H7 (cell line): Measurements from ENCODE around the gene ARHGEF12. TPM values are rescaled to one million over a fixed set of nuclear protein-coding genes. Genes with fewer than 3 reads are reported as not detected.

Experiments
- DNase-seq: peaks from one replicate; pipeline ENCODE4 v3.0.0; 2012
- H3K27me3 ChIP-seq: 2 replicates; pipeline ENCODE4 v1.6.0; 2011; ENCODE audit warnings: mild to moderate bottlenecking, low read length; ENCODE audit not compliant: control insufficient read depth, insufficient read depth
- H3K36me3 ChIP-seq: replicated peaks from 2 replicates; pipeline ENCODE4 v1.5.1; 2011; ENCODE audit warnings: low read length; ENCODE audit not compliant: control insufficient read depth, insufficient read depth
- H3K4me3 ChIP-seq: 2 replicates; pipeline ENCODE4 v1.5.1; 2011; ENCODE audit warnings: low read depth, mild to moderate bottlenecking, control low read depth, low read length, moderate library complexity; ENCODE audit not compliant: insufficient read depth
- total RNA-seq: library from RNA; depleted of rRNA; stranded (reverse); fragments of >200 nt; shearing (Covaris generic); gene quantifications from 2 replicates; pipeline ENCODE4 v1.2.3, GENCODE V29; 2014

Gene ARHGEF12
- total RNA-seq, 1 experiment from 2014 or later, result 19.2 TPM

GRCh38 chr11:120509346-120510053 lies 173.3 kb downstream of the ARHGEF12 start:
- no peaks in the 10 kb centered on the region for H3K36me3 ChIP-seq
- no peak overlapping the region for H3K4me3 ChIP-seq
- no peak for DNase-seq
- H3K27me3 ChIP-seq, result peaks cover 8% of the 10 kb centered on the region

- Histone ChIP-seq H3K27me3 (peaks cover 8% of the 10 kb centered on the region), H3K36me3 (no peaks in the 10 kb centered on the region), H3K4me3 (no peak overlapping the region)
- DNase-seq, result peak; percentile 41
These were observed 174.3 kb downstream of the ARHGEF12 start for GRCh38 chr11:120510406-120511115.

DNA sequence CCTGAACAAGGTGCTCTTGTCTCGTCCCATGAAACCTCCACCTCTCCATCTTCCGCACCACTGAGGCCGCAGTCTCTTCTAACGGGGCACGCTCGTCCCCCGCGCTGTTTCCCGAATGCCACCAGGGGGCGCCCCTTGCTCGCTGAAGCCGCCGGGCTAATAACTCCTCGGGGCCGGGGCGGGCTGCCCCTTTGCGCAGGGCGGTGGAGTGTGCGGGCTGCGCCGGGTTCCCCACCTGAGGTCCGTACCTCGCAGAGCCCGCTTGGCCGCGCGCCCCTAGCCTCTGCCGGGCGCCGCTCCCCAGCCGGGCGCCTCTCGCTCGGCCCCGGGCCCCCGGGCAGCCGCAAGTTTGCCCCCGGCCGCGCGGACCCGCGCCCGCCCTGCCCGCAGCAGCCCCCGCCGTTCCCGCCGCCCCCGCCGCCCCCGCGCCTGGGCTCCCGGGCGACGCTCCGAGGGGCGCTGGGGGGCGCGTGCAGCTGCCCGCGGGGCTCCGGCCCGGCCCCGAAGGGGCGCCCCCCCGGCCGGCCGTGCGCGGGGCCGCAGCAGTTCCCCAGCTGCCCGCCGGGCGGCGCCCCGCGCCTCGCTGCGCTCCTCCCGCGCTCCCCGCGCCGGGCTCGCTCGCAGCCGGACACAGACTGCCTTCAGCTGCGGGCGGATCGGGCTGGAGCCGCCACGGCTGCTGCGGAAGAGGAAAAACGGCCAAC lies 175.1 kb downstream of the ARHGEF12 start, which contains the start of gene GRIK4:
Gene GRIK4 (plus strand): TSS at position 633 of the 704 bp plus-strand sequence. CDS start 148,571 bp downstream, outside the sequence.
- Histone ChIP-seq H3K4me3 (peak within 1 kb of the TSS; percentile 43), H3K27me3 (peaks cover 8% of the 10 kb centered on the region), H3K36me3 (no peaks in the 10 kb centered on the region)
- DNase-seq, result peak; percentile 98

DNA sequence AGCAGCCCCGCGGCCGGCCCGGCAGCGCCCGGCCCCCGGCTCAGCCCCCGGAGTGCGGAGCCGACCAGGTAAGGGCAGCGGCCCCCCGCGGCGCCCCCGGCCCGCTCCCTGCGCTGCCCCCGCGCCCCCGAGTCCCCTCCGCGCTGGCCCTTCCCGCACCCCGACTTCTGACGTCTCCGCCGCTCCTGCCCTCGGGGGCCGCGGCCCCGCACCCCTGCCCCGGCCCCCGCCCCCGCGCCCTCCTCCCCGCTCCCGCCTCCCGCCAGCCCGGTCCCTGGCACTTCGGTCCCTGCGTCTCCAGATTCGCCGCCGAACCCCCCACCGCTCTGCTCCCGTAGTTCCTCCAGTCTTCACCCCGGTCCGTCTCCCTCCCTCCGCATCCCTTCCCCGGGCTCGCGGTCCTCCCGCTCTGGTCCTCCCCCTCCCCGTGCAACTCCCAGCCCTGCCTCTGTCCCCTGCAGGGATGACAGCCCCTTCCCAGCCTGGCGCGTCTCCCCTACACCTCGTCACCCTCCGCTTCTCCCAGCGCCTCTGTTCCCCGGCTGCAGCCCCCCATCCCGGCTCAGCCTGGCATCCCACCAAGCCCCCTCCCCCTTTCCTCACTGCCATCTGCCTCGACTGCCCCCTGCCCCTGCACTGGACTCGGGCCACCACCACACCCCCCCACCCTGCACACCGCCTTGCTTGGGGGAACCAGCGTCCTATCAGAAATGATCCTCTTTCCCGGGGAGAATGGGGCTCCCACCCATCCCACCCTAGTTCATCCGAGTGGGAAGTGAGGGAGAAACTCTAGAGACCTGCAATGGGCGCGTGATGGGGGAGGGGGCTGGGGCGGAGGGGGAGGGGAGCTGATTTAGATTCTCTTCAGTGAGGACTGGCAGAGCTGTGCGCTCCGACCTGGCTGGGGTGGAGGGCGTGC lies 175.9 kb downstream of the ARHGEF12 start:
- Histone ChIP-seq H3K4me3 (peak overlapping the region; percentile 43), H3K36me3 (no peaks in the 10 kb centered on the region), H3K27me3 (peaks cover 10% of the 10 kb centered on the region)
- peak; percentile 87 for DNase-seq

DNA sequence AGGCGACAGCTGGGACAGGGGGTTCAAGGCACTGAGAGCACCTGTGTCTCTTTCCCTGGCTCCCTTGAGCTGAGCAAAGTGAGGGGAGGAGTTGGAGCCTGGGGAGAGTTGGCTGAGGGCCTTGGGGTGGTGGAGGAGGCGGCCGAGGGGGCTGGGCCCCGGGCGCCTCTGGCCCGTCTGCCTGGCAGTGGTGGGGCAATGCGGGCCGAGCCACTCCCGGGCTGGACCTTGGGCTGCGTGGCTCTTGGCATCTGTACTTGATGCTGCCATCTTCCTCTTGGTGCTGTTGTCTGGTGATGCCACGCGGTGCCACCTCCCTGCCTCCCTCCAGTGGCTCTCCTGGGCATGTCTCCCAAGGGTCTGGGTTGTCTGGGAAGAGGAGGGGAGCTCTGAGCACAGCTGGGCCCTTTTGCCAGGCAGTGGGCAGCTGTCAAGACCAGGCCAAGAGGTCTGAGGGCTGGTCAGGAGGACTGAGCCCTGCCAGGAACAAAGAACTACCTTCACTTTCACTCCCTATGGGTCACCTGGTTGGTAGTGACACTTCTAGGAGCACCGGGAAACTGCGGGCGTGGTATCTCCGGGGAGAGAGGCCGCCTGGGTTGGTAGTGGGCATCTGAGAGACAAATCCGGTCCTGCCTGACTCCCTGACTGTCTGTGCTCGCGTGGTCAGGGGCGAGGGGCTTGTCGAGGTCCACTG lies 176.7 kb downstream of the ARHGEF12 start:
- Histone ChIP-seq H3K27me3 (peaks cover 10% of the 10 kb centered on the region), H3K36me3 (no peaks in the 10 kb centered on the region), H3K4me3 (no peak overlapping the region)
- DNase-seq, result peak; percentile 80

- no peaks in the 10 kb centered on the region for H3K36me3 ChIP-seq
- peak; percentile 62 for DNase-seq
- no peak overlapping the region for H3K4me3 ChIP-seq
- peaks cover 10% of the 10 kb centered on the region for H3K27me3 ChIP-seq
These were observed 177.5 kb downstream of the ARHGEF12 start for GRCh38 chr11:120513436-120514315.

GRCh38 chr11:120514541-120515121 lies 178.4 kb downstream of the ARHGEF12 start:
- Histone ChIP-seq H3K36me3 (no peaks in the 10 kb centered on the region), H3K27me3 (peaks cover 10% of the 10 kb centered on the region), H3K4me3 (no peak overlapping the region)
- DNase-seq, result peak; percentile 30

DNA sequence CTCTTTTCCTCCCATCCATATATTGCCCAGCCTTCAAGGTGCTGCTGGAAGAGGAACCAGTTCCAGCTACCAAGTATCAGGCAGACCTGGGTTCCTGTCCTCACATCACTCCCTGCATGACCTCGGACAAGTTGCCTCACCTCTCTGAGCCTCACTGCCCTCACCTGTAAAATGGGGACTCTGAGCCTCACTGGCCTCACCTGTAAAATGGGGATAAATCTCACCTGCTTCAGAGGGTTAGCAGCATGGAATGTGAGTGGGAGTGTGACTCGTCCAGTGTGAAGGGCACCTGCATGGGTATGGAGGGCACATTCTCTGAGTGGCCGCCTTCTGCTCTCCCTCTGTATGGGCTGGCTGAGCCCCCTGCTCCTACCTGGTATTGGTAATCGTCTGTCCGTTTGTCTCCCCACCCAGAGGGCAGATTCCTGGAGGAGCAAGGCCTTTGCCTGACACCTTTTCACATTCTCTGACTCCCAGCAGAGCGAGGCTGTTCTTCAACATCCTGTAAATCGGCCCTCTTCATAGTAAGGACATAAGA lies 179.0 kb downstream of the ARHGEF12 start:
- Histone ChIP-seq H3K4me3 (no peak overlapping the region), H3K27me3 (peaks cover 10% of the 10 kb centered on the region), H3K36me3 (no peaks in the 10 kb centered on the region)
- DNase-seq, result peak; percentile 36

DNA sequence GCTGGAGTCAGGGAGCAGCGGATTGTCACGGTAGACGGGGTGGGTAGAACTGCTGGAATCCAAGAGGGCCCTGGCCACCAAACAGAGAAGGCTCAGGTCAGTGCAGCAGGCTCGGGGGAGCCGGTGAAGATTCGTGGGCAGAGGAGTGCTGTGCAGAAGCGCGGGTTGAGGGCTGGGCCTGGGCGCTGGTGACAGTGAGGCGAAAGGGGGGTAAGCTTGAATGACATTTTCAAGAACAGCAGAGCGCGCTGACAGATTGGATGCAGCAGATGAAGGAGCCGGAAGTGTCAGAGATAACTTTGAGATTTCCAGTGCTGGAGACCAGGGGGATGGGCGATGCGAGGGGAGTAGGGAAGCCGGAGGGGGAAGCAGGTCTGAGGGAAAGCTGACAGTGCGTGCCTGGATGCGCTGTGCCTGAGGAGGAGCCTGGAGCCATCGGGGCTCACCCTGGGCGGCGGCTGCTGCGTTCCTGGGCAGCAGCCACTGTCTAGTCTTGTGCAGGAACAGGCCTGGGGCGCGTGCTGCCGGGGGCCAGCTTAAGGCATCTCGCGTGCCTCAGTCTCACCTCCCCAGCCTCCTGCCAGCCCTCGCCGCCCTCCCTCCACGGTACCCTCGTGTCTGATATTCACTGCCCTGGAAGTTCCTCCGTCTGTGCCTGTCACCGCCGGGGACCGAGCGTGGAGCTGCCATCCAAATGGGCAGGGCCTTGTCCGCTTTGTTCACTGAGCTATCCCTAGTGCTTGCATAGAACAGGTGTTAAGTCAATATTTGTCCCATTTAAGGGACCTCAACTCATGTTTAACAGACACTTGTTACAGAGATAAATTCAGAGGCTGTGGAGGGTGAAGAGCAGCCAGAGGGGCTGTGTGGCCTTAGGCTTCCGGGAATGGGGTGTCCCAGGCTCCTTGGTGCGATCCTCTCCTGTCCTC lies 180.5 kb downstream of the ARHGEF12 start:
- DNase-seq, result peak; percentile 84
- peaks cover 10% of the 10 kb centered on the region for H3K27me3 ChIP-seq
- no peak overlapping the region for H3K4me3 ChIP-seq
- no peaks in the 10 kb centered on the region for H3K36me3 ChIP-seq

DNA sequence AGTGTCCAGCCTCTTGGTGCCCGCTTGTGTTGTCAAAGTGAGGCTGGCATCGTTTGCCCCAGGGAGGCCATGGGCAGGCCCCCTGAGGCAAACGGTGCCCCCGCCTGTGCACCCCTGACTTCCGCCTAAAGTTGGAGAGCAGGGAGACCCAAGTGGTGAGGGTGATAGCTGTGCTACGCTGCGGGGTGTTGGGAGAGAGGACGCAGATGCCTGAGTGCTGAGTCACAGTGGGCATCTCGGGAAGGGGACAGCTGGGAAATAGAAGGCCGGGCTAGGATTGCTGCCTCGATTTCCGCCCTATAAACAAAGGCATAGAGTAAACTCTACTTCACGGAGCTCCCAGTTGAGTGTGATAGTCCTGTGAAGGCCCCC lies 181.2 kb downstream of the ARHGEF12 start:
- Histone ChIP-seq H3K36me3 (no peaks in the 10 kb centered on the region), H3K27me3 (peaks cover 6% of the 10 kb centered on the region)
- DNase-seq, result peak; percentile 56

DNA sequence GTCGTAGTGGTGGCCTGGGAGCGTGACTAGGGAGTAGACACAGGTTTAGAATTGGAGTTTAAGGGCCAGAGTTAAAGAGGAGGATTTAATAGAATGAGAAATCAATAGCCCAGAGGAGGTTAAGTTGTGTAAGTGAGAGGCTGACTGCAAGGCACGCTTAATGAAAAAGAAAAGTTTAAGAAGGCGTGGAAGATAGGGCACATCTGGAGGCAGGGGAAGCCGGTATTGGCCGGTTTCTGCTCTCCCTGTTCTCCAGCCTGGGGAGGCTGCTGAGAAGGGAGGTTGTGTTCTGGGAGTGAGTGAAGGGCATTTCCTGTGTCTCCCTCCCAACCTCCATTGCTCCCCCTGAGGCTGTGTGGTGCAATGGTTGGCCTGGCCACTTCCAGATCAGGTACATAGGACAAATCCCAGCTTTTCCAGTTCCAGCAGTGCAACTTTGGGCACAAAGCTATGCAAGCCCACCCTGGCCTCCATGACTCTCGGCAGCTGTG lies 181.6 kb downstream of the ARHGEF12 start:
- peaks cover 2% of the 10 kb centered on the region for H3K27me3 ChIP-seq
- peak; percentile 53 for DNase-seq

More for the DNA sequence above, 181.2 kb downstream of the ARHGEF12 start:
- no peak overlapping the region for H3K4me3 ChIP-seq

More for the DNA sequence above, 181.6 kb downstream of the ARHGEF12 start:
- H3K4me3 ChIP-seq, result no peak overlapping the region
- no peaks in the 10 kb centered on the region for H3K36me3 ChIP-seq
